HL-60/S4 (cell line): Measurements from ENCODE around the gene ASB10.

ENCODE experiments used
- in situ Hi-C: fragments of 300-500 bp; cut with MboI; formaldehyde crosslinking; loops from 2 replicates; pipeline ENCODE4 v1.14.3; 2022; ENCODE audit warnings: low sequenced_read_pairs

The ASB10 gene

GRCh38 chr7:151167197-151167961, 19.7 kb downstream of the ASB10 start, which contains the start of gene GBX1:
TSS of gene GBX1 (minus strand) at chr7:151167694. CDS start at chr7:151167548, 146 bp downstream.
- in situ Hi-C loops, result no loop called here

GRCh38 chr7:151166629-151167196, 20.3 kb downstream of the ASB10 start:
- in situ Hi-C loops, result no loop called here

GRCh38 chr7:151161757-151162156, 25.3 kb downstream of the ASB10 start:
- in situ Hi-C loops, result no loop called here

GRCh38 chr7:151157645-151158329, 29.3 kb downstream of the ASB10 start:
- in situ Hi-C loops, result no loop called here

- in situ Hi-C loops, result no loop called here
These were observed 34.2 kb downstream of the ASB10 start for GRCh38 chr7:151152643-151153513.

GRCh38 chr7:151150388-151150787, 36.7 kb downstream of the ASB10 start:
- in situ Hi-C loops, result no loop called here

- in situ Hi-C loops, result no loop called here
These were observed 38.5 kb downstream of the ASB10 start for GRCh38 chr7:151148319-151149259.

GRCh38 chr7:151146761-151147160, 40.3 kb downstream of the ASB10 start:
- in situ Hi-C loops, result no loop called here

GRCh38 chr7:151144387-151144786, 42.7 kb downstream of the ASB10 start:
- in situ Hi-C loops, result no loop called here

GRCh38 chr7:151143261-151144015, 43.6 kb downstream of the ASB10 start:
- in situ Hi-C loops, result no loop called here

- in situ Hi-C loops, result no loop called here
These were observed 44.4 kb downstream of the ASB10 start for GRCh38 chr7:151142686-151143040.

- in situ Hi-C loops, result no loop called here
These were observed 45.0 kb downstream of the ASB10 start for GRCh38 chr7:151141855-151142685.

GRCh38 chr7:151141311-151141854, 45.7 kb downstream of the ASB10 start:
- in situ Hi-C loops, result no loop called here

GRCh38 chr7:151140826-151141225, 46.2 kb downstream of the ASB10 start:
- in situ Hi-C loops, result no loop called here

GRCh38 chr7:151139791-151140190, 47.3 kb downstream of the ASB10 start:
- in situ Hi-C loops, result no loop called here

GRCh38 chr7:151139071-151139790, 47.8 kb downstream of the ASB10 start:
- in situ Hi-C loops, result no loop called here

- in situ Hi-C loops, result no loop called here
These were observed 48.7 kb downstream of the ASB10 start for GRCh38 chr7:151138153-151138851.
